GM12875 (cell line): ENCODE results near the gene LMTK2.

Experiments used
- H3K4me3 ChIP-seq: one replicate; pipeline ENCODE4 v1.5.1; 2011; ENCODE audit warnings: low read depth, low read length, control low read depth
- CTCF ChIP-seq: IDR thresholded peaks from 2 replicates; pipeline ENCODE4 v1.5.1; 2011; ENCODE audit warnings: low read depth, mild to moderate bottlenecking, control low read depth, inconsistent platforms, low read length, moderate library complexity, borderline replicate concordance; ENCODE audit not compliant: insufficient read depth

LMTK2 gene

GRCh38 chr7:98248156-98248555 is 141.5 kb downstream of the LMTK2 start:
- TF ChIP-seq CTCF, result no peak
- H3K4me3 ChIP-seq, result no peak overlapping the region

DNA sequence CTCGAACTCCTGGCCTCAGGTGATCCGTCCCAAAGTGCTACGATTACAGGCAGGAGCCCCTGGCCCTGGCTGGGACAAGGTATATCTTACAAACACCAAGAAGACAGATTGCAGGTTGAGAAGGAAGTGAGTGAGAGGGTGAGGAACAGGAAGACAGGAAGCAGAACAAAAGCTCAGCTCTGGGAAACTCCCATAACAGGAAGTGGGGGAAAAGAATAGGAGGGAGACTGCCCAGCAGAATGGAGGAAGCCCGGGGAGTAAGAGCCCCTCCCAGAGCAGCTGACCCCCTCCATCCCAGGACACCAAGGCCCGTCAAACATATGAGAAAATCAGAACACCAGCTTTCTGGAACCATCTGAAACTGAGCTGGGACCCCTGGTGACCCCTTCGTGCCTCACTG is 142.4 kb downstream of the LMTK2 start:
- no peak for TF ChIP-seq CTCF
- no peak overlapping the region for H3K4me3 ChIP-seq

DNA sequence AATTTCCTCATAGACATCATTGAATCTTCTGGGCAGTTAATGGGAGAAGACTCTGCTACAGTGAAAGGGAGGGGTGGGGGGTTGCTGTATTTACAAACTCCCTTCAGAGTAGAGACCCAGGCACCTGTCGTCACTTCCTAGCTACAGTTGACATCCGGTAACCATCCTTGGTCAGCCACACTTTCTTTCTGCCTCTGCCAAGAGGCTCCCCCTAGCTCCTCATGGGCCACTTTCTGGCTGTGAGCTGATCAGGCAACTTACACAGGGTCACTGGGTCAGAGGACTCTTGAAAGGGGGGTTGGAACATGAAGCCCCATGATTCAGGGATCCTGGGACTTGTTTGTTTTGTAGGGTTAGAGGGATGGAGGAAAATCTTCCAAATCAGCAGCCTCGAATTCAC is 144.1 kb downstream of the LMTK2 start:
- no peak overlapping the region for H3K4me3 ChIP-seq

DNA sequence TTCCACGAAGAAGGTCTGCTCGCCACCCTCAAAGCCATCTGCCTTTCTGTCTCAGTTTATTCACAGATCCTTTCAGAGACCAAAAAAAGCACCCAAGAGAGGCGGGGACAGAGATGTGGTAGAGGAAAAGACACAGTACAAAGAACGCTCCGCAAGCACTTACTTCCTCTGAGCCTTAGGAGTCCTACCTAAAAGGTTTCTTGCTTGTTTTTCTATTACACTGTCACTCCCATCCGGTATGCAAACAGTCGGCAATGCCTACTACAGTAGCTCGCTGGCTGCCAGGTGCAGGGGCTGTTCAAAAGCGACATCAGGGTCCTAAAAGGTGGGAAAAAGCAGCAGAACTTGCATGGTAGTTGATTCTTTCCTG is 144.6 kb downstream of the LMTK2 start:
- TF ChIP-seq CTCF, result no peak
- H3K4me3 ChIP-seq, result peak overlapping the region; percentile 94

More for the DNA sequence above, 144.1 kb downstream of the LMTK2 start:
- TF ChIP-seq CTCF, result no peak

GRCh38 chr7:98251601-98252424 is 145.2 kb downstream of the LMTK2 start, which contains the start of gene TECPR1:
Gene TECPR1, minus strand, starts transcription at chr7:98252232. Its CDS starts 6,086 bp downstream, at chr7:98246146.
- no peak for TF ChIP-seq CTCF

GRCh38 chr7:98252425-98253054 is 145.9 kb downstream of the LMTK2 start:
- H3K4me3 ChIP-seq, result peak overlapping the region; percentile 94
- TF ChIP-seq CTCF, result no peak

More at GRCh38 chr7:98251601-98252424, 145.2 kb downstream of the LMTK2 start, which contains the start of gene TECPR1:
- H3K4me3 ChIP-seq, result peak within 1 kb of the TSS; percentile 94
